HepG2 (cell line): ENCODE measurements around the gene COL13A1.

ENCODE experiments used
- HNRNPK ChIP-seq: fragments of 200-400 bp; formaldehyde crosslinking; IDR thresholded peaks from 2 replicates; pipeline ENCODE4 v1.6.1; 2018; ENCODE audit warnings: low read length, low read depth, moderate library complexity, mild to moderate bottlenecking; ENCODE audit not compliant: poor library complexity, severe bottlenecking
- ZNF552 ChIP-seq: sonication (generic); formaldehyde crosslinking; IDR thresholded peaks from 2 replicates; pipeline ENCODE4 v1.9.0; 2022; ENCODE audit warnings: missing genetic modification reagents, mild to moderate bottlenecking, borderline replicate concordance

GRCh38 chr10:69881202-69881601 lies 79.5 kb downstream of the COL13A1 start:
- TF ChIP-seq ZNF552 = no peak
- TF ChIP-seq HNRNPK = no peak
